A549 (cell line): Measurements from ENCODE around the gene CGN. TPM values are rescaled to one million over a fixed set of nuclear protein-coding genes. Genes with fewer than 3 reads are reported as not detected.
A peak's percentile ranks its signal among the peaks of the same experiment; 100 is the strongest.

Experiments used
- ATAC-seq, 2 experiments: fragments of 200-7000 bp in 1 of 2; fragments of >200 bp in 1 of 2; cut with Nextera tagmentation in 1 of 2; cut with Tn5 transposase in 1 of 2; 3 replicates each; pipeline versions ENCODE4 v1.8.0 to v1.9.1; 2018 to 2020; ENCODE audit warnings: mild to moderate bottlenecking in 1 of 2, moderate library complexity in 1 of 2
- CTCF ChIA-PET: fragments of 300-600 bp; sonication (Branson Sonifier 250); formaldehyde crosslinking; extraction: SDS; loops from one replicate; lab custom pipeline; 2021; ENCODE audit warnings: antibody characterized with exemption, inconsistent platforms; lab: Yijun Ruan, JAX
- POLR2A ChIA-PET: fragments of 350-600 bp; formaldehyde crosslinking; extraction: SDS; loops from one replicate; lab custom pipeline; 2021; ENCODE audit warnings: antibody characterized with exemption, inconsistent platforms; lab: Yijun Ruan, JAX
- DNase-seq, 2 experiments: peaks; one replicate each; pipeline versions ENCODE4 v3.0.0 to v3.0.0-alpha.2; 2011 to 2016; ENCODE audit warnings: low read depth in 1 of 2, low spot score in 1 of 2
- FAIRE-seq: peaks from 2 replicates; lab custom pipeline; 2011; peaks lifted over from hg19 to GRCh38; lab: Jason Lieb, UNC
- H3K27ac ChIP-seq, 2 experiments: fragments of >200 bp; sonication (Bioruptor Twin); formaldehyde crosslinking; 3 replicates each; pipeline ENCODE4 v1.5.1; 2016 to 2017
- H3K4me1 ChIP-seq: fragments of >200 bp; sonication (Bioruptor Twin); formaldehyde crosslinking; 3 replicates; pipeline ENCODE4 v1.6.1; 2016
- H3K4me2 ChIP-seq: fragments of >200 bp; sonication (Bioruptor Twin); formaldehyde crosslinking; 3 replicates; pipeline ENCODE4 v1.6.1; 2016
- H3K4me3 ChIP-seq: fragments of >200 bp; sonication (Bioruptor Twin); formaldehyde crosslinking; 3 replicates; pipeline ENCODE4 v1.5.1; 2016
- H3K9me3 ChIP-seq: fragments of >200 bp; sonication (Bioruptor Twin); formaldehyde crosslinking; 3 replicates; pipeline ENCODE4 v1.6.1; 2016
- CHD4 ChIP-seq: fragments of 200-600 bp; sonication (generic); IDR thresholded peaks from 2 replicates; pipeline ENCODE4 v1.6.1; 2016; ENCODE audit warnings: antibody characterized with exemption, mild to moderate bottlenecking, borderline replicate concordance
- FOSL2 ChIP-seq, 2 experiments: fragments of 450-650 bp in 1 of 2; fragments of >200 bp in 1 of 2; sonication (Bioruptor Twin) in 1 of 2; formaldehyde crosslinking; IDR thresholded peaks; 2 replicates each; pipeline versions ENCODE4 v1.5.0 to v1.6.1; 2016 to 2020; ENCODE audit warnings: mild to moderate bottlenecking in 1 of 2, moderate library complexity in 1 of 2
- FOXS1 ChIP-seq: fragments of 250-450 bp; sonication (Bioruptor Pico); IDR thresholded peaks from 2 replicates; pipeline ENCODE4 v1.5.0; 2020; ENCODE audit warnings: mild to moderate bottlenecking, moderate library complexity
- JUN ChIP-seq, 2 experiments: fragments of >200 bp; sonication (Bioruptor Twin); formaldehyde crosslinking; IDR thresholded peaks; 2 replicates in 1 of 2; 3 replicates in 1 of 2; pipeline ENCODE4 v1.6.1; 2016 to 2017
- JUNB ChIP-seq: fragments of >200 bp; sonication (Bioruptor Twin); formaldehyde crosslinking; IDR thresholded peaks from 2 replicates; pipeline ENCODE4 v1.6.1; 2016
- KDM1A ChIP-seq: fragments of 200-600 bp; sonication (generic); IDR thresholded peaks from 2 replicates; pipeline ENCODE4 v1.6.1; 2016; ENCODE audit warnings: low read depth, mild to moderate bottlenecking
- MAZ ChIP-seq: fragments of 150-350 bp; IDR thresholded peaks from 2 replicates; pipeline ENCODE4 v1.6.1; 2014; ENCODE audit warnings: antibody characterized with exemption, low read depth, low read length, borderline replicate concordance
- MYC ChIP-seq: IDR thresholded peaks from 2 replicates; pipeline ENCODE4 v1.6.1; 2012; ENCODE audit warnings: mild to moderate bottlenecking, inconsistent platforms, low read length, improper control_type of control experiment, borderline replicate concordance
- PHF8 ChIP-seq: fragments of 200-600 bp; sonication (generic); IDR thresholded peaks from 2 replicates; pipeline ENCODE4 v1.6.1; 2016; ENCODE audit warnings: low read depth, mild to moderate bottlenecking, antibody characterized with exemption, moderate library complexity, borderline replicate concordance
- POLR2A ChIP-seq: IDR thresholded peaks from 2 replicates; pipeline ENCODE4 v1.6.1; 2012; ENCODE audit warnings: mild to moderate bottlenecking, low read length
- POLR2AphosphoS2 ChIP-seq: conservative IDR thresholded peaks from 2 replicates; pipeline ENCODE4 v1.6.1; 2012; ENCODE audit warnings: low read length, improper control_type of control experiment, inconsistent platforms
- ZFP36 ChIP-seq: fragments of 450-650 bp; IDR thresholded peaks from 2 replicates; pipeline ENCODE4 v1.6.1; 2014; ENCODE audit warnings: borderline replicate concordance; ENCODE audit not compliant: partially characterized antibody
- WGBS: methylation state at CpG from one replicate; pipeline ENCODE4 v1.1.6; 2017; ENCODE audit errors: missing lambda C conversion rate; 5-methylcytosine and 5-hydroxymethylcytosine counted together
- polyA minus RNA-seq: library from RNA; depleted of rRNA, polyadenylated mRNA; stranded (reverse); fragments of >200 nt; gene quantifications from 2 replicates; pipeline ENCODE4 v1.2.3, GENCODE V29; 2011; rRNA and poly(A)+ RNA removed
- polyA plus RNA-seq, 4 experiments: library from polyadenylated mRNA; depleted of rRNA in 3 of 4; stranded (reverse); fragments of >200 nt; fragmentation: RNase III in 1 of 4; extraction: RNeasy Plus Mini Kit Qiagen cat#74134 plus additional on column Dnase treatment in 1 of 4; gene quantifications; 2 replicates in 3 of 4; 3 replicates in 1 of 4; pipeline ENCODE4 v1.2.3, GENCODE V29; 2011 to 2017
- TF ChIP-seq, protein P1 (sequence below): fragments of >200 bp; sonication (Bioruptor Twin); formaldehyde crosslinking; IDR thresholded peaks from 3 replicates; pipeline ENCODE4 v1.6.1; 2016
- TF ChIP-seq, protein P2 (sequence below): IDR thresholded peaks from 2 replicates; pipeline ENCODE4 v1.6.1; 2012; ENCODE audit warnings: low read depth, borderline replicate concordance
- TF ChIP-seq, protein P3 (sequence below): fragments of 250-450 bp; sonication (Bioruptor Pico); IDR thresholded peaks from 2 replicates; pipeline ENCODE4 v1.5.0; 2020; ENCODE audit warnings: low read depth, mild to moderate bottlenecking, moderate library complexity
- TF ChIP-seq, protein P4 (sequence below): IDR thresholded peaks from 2 replicates; pipeline ENCODE4 v1.6.1; 2012
- TF ChIP-seq, protein P5 (sequence below): fragments of 450-650 bp; IDR thresholded peaks from 2 replicates; pipeline ENCODE4 v1.6.1; 2014; ENCODE audit warnings: antibody characterized with exemption

Gene CGN, protein sequence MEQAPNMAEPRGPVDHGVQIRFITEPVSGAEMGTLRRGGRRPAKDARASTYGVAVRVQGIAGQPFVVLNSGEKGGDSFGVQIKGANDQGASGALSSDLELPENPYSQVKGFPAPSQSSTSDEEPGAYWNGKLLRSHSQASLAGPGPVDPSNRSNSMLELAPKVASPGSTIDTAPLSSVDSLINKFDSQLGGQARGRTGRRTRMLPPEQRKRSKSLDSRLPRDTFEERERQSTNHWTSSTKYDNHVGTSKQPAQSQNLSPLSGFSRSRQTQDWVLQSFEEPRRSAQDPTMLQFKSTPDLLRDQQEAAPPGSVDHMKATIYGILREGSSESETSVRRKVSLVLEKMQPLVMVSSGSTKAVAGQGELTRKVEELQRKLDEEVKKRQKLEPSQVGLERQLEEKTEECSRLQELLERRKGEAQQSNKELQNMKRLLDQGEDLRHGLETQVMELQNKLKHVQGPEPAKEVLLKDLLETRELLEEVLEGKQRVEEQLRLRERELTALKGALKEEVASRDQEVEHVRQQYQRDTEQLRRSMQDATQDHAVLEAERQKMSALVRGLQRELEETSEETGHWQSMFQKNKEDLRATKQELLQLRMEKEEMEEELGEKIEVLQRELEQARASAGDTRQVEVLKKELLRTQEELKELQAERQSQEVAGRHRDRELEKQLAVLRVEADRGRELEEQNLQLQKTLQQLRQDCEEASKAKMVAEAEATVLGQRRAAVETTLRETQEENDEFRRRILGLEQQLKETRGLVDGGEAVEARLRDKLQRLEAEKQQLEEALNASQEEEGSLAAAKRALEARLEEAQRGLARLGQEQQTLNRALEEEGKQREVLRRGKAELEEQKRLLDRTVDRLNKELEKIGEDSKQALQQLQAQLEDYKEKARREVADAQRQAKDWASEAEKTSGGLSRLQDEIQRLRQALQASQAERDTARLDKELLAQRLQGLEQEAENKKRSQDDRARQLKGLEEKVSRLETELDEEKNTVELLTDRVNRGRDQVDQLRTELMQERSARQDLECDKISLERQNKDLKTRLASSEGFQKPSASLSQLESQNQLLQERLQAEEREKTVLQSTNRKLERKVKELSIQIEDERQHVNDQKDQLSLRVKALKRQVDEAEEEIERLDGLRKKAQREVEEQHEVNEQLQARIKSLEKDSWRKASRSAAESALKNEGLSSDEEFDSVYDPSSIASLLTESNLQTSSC
- polyA plus RNA-seq (2011; rRNA removed) (1.8 and 2.1 TPM in 2 replicates), polyA plus RNA-seq (2017; fragmentation: RNase III; extraction: RNeasy Plus Mini Kit Qiagen cat#74134 plus additional on column Dnase treatment) (2.3 to 3.0 TPM (median 2.4 TPM) in 3 replicates), polyA minus RNA-seq (1.8 and 4.2 TPM in 2 replicates)
- 0.69 and 0.71 TPM in 2 replicates for polyA plus RNA-seq (2012; cell fraction: cytosol; rRNA removed)
- 5.2 and 5.5 TPM in 2 replicates for polyA plus RNA-seq (2012; cell fraction: nucleus; rRNA removed)

DNA sequence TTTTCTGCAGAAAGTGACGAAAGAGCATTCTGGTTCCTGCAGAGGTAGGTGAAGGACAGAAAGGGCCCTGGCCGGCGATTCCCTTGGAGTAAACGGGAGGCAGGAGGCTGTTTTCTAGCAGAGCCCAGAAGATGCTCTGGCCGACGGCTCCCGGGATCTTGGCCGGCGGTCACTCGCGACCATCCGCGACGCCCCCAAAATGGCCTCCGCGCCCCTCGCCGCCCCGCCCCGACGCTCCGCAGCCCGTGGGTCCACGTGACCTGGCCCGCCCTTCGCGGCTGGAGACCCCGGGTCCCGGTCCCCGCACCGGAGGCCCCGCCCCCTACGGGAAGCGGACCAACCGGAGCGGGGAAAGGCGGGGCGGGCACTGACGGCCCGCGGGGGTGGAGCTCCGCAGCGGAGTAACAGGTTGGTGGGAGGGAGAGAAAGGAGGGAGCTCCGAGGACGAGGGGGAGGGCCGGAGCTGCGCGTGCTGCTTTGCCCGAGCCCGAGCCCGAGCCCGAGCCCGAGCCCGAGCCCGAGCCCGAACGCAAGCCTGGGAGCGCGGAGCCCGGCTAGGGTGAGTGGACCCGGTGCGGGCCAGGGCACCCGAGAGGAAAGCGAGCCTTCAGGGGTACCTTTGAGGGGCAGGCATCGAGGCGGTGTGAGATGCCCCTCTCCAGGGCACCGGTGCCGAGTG is at the start of gene CGN:
Gene CGN, plus strand, starts transcription at position 431 of the 679 bp plus-strand sequence. CDS start 7,133 bp downstream, outside the sequence.
- DNase-seq = peak; percentile 70 to 85
- no peak for FAIRE-seq
- H3K27ac ChIP-seq = peak within 1 kb of the TSS; percentile 69 to 86
- H3K9me3 ChIP-seq = no peaks in the 10 kb centered on the region
- peak within 1 kb of the TSS; percentile 92 for H3K4me2 ChIP-seq
- POLR2A ChIA-PET = interaction anchor here (0.6 to 2.1 kb wide), 7 partner anchors 11 to 320 kb away, joined by 3 to 15 read pairs (median 6); partner anchors contain the start of genes POGZ and TUFT1
- TF ChIP-seq, protein P1, sequence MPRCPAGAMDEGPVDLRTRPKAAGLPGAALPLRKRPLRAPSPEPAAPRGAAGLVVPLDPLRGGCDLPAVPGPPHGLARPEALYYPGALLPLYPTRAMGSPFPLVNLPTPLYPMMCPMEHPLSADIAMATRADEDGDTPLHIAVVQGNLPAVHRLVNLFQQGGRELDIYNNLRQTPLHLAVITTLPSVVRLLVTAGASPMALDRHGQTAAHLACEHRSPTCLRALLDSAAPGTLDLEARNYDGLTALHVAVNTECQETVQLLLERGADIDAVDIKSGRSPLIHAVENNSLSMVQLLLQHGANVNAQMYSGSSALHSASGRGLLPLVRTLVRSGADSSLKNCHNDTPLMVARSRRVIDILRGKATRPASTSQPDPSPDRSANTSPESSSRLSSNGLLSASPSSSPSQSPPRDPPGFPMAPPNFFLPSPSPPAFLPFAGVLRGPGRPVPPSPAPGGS = no peak
- TF ChIP-seq, protein P2, sequence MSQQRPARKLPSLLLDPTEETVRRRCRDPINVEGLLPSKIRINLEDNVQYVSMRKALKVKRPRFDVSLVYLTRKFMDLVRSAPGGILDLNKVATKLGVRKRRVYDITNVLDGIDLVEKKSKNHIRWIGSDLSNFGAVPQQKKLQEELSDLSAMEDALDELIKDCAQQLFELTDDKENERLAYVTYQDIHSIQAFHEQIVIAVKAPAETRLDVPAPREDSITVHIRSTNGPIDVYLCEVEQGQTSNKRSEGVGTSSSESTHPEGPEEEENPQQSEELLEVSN = peak; percentile 37; the same call in 1 of the 2 replicates
- no peak for TF ChIP-seq KDM1A
- no peak for TF ChIP-seq CHD4
- TF ChIP-seq PHF8 = peak; percentile 6; the same call in 1 of the 2 replicates
- TF ChIP-seq ZFP36 = no peak
- TF ChIP-seq, protein P3, sequence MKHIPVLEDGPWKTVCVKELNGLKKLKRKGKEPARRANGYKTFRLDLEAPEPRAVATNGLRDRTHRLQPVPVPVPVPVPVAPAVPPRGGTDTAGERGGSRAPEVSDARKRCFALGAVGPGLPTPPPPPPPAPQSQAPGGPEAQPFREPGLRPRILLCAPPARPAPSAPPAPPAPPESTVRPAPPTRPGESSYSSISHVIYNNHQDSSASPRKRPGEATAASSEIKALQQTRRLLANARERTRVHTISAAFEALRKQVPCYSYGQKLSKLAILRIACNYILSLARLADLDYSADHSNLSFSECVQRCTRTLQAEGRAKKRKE (CRISPR knock-in tag) = no peak
- 0 out of 2 replicates have a peak, but pooled peaks have one; percentile 25 for TF ChIP-seq POLR2A
- no peak for TF ChIP-seq MYC
- TF ChIP-seq FOXS1 (CRISPR knock-in tag) = no peak
- TF ChIP-seq, protein P4, sequence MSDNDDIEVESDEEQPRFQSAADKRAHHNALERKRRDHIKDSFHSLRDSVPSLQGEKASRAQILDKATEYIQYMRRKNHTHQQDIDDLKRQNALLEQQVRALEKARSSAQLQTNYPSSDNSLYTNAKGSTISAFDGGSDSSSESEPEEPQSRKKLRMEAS = peak; percentile 64
- TF ChIP-seq JUN (IDR thresholded peaks at IDR 0.05) = peak in 1 of 2 experiments; percentile 33; a peak in 1 of 5 replicates
- no peak for TF ChIP-seq JUNB
- TF ChIP-seq, protein P5, sequence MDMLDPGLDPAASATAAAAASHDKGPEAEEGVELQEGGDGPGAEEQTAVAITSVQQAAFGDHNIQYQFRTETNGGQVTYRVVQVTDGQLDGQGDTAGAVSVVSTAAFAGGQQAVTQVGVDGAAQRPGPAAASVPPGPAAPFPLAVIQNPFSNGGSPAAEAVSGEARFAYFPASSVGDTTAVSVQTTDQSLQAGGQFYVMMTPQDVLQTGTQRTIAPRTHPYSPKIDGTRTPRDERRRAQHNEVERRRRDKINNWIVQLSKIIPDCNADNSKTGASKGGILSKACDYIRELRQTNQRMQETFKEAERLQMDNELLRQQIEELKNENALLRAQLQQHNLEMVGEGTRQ = peak; percentile 64
- no peak for TF ChIP-seq MAZ
- no peak for TF ChIP-seq FOSL2 (IDR thresholded peaks at IDR 0.05)
- no peak for TF ChIP-seq FOSL2 (CRISPR knock-in tag; IDR thresholded peaks at IDR 0.05)
- no peak for TF ChIP-seq POLR2AphosphoS2
- ATAC-seq = peak; percentile 91 to 97
- peaks cover 36% of the 10 kb centered on the region for H3K4me1 ChIP-seq
- CTCF ChIA-PET = interaction anchor here (0.6 to 1.8 kb wide), 12 partner anchors 10 to 170 kb away, joined by 3 to 6 read pairs (median 3); no protein-coding TSS in a partner anchor
- WGBS = 8% methylated on average over 15 of the region's 68 CpGs
- peak within 1 kb of the TSS; percentile 64 for H3K4me3 ChIP-seq
